Ascending aorta (tissue), 2 donors: ENCODE data around the gene THOC6. TPM values are rescaled to one million over a fixed set of nuclear protein-coding genes. Genes with fewer than 3 reads are reported as not detected.

Source experiments
- DNase-seq, 2 donors: peaks; one replicate each; pipeline ENCODE4 v3.0.0-alpha.2; 2019; ENCODE audit warnings: low spot score in 2 of 2
- H3K27ac ChIP-seq, 2 donors: fragments of 200-600 bp; sonication (generic); one replicate each; pipeline ENCODE4 v1.5.1; 2016 to 2017; ENCODE audit warnings: mild to moderate bottlenecking in 1 of 2
- H3K27me3 ChIP-seq: fragments of 200-600 bp; sonication (generic); one replicate; pipeline ENCODE4 v1.5.1; 2017
- H3K36me3 ChIP-seq, 2 donors: fragments of 200-600 bp; sonication (generic); one replicate each; pipeline ENCODE4 v1.5.1; 2016
- H3K4me1 ChIP-seq, 2 donors: fragments of 200-600 bp; sonication (generic); one replicate each; pipeline ENCODE4 v1.5.1; 2016 to 2017; ENCODE audit warnings: mild to moderate bottlenecking in 1 of 2
- H3K4me3 ChIP-seq, 2 donors: fragments of 200-600 bp; sonication (generic); one replicate each; pipeline ENCODE4 v1.5.1; 2016 to 2017; ENCODE audit warnings: mild to moderate bottlenecking in 1 of 2
- H3K9me3 ChIP-seq, 2 donors: fragments of 200-600 bp; sonication (generic); one replicate each; pipeline ENCODE4 v1.5.1; 2016
- intact Hi-C: fragments of 100-400 bp; cut with DNase I; formaldehyde crosslinking; loops from one replicate; pipeline ENCODE4 v1.15.1; 2023
- total RNA-seq: library from RNA; depleted of rRNA; stranded (reverse); fragments of >200 nt; gene quantifications from one replicate; pipeline ENCODE4 v1.1.0, GENCODE V29; 2016
- TF ChIP-seq, protein P1 (sequence below), 3 experiments: fragments of 200-600 bp in 2 of 3; fragments of 450-650 bp in 1 of 3; sonication (generic) in 2 of 3; IDR thresholded peaks; one replicate each; pipeline ENCODE4 v1.5.1; 2016 to 2019; ENCODE audit warnings: antibody characterized with exemption in 3 of 3, mild to moderate bottlenecking in 1 of 3, moderate library complexity in 1 of 3

The THOC6 gene
- total RNA-seq, 1 donor from 2014 or later, result 32.6 TPM

DNA sequence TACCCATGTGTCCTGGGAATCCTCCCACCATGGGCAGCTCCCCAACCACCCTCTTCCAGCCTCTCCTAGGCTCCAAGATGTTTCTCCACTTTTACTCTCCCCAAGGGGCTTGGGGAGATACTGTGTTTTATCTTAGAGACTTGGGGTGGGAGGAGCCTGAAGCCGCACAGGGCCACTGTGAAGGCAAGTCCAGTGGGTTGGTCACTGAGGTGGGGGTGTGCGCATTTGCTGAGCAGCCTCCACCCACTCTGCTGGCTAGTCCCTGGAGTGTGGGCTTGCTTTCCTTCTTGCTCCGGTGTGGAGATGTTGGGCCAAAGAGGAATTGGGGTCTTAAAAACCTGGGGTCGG is 15.2 kb upstream of the THOC6 start:
- intact Hi-C loops, result no loop called here
- DNase-seq, result no peak
- H3K27ac ChIP-seq, result no peak overlapping the region
- H3K4me1 ChIP-seq, result peaks cover 0 to 4% of the 10 kb centered on the region in 2 donors
- peaks cover 20% of the 10 kb centered on the region for H3K27me3 ChIP-seq
- TF ChIP-seq, protein P1, sequence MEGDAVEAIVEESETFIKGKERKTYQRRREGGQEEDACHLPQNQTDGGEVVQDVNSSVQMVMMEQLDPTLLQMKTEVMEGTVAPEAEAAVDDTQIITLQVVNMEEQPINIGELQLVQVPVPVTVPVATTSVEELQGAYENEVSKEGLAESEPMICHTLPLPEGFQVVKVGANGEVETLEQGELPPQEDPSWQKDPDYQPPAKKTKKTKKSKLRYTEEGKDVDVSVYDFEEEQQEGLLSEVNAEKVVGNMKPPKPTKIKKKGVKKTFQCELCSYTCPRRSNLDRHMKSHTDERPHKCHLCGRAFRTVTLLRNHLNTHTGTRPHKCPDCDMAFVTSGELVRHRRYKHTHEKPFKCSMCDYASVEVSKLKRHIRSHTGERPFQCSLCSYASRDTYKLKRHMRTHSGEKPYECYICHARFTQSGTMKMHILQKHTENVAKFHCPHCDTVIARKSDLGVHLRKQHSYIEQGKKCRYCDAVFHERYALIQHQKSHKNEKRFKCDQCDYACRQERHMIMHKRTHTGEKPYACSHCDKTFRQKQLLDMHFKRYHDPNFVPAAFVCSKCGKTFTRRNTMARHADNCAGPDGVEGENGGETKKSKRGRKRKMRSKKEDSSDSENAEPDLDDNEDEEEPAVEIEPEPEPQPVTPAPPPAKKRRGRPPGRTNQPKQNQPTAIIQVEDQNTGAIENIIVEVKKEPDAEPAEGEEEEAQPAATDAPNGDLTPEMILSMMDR (IDR thresholded peaks at IDR 0.05), result no peak
- H3K9me3 ChIP-seq, result no peaks in the 10 kb centered on the region
- H3K4me3 ChIP-seq, result no peak overlapping the region
- no peaks in the 10 kb centered on the region for H3K36me3 ChIP-seq

DNA sequence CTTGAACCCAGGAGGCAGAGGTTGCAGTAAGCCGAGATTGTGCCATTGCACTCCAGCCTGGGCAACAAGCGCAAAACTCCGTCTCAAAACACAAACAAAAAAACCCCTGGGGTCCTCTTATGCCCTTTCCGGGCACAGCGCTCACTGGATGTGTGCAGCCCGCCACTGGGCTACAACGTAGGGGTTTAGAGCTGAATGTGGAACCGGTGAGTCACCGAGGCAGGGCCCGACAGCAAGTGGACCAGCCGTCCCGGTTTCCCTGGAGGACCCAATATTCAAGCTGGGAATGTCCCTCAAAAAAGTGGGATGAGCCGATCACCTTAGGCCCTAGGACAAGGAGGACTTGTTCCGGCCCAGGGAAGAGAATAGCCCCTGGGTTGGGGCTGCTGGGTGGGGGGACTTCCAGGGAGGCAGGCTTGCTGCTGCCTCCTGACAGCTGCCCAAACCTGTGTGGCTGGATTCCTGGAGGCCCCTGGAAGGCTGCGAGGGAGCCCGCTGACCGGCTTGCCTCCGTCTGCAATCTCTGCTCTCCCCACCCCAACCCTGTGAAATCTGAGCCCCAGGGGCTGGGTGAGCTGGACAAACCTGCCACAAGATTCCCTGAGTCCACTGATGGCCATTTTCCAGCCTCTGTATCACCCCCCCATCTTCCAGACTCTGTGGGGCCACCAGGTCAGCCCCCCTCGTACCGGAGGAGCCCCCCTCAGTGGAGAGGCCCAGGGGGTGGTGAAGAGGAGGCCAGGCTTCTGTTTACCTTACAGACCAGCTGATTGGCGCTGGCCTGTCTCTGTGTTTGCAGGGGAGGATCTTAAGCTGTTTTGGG is 14.1 kb upstream of the THOC6 start:
- peaks cover 27% of the 10 kb centered on the region for H3K27me3 ChIP-seq

DNA sequence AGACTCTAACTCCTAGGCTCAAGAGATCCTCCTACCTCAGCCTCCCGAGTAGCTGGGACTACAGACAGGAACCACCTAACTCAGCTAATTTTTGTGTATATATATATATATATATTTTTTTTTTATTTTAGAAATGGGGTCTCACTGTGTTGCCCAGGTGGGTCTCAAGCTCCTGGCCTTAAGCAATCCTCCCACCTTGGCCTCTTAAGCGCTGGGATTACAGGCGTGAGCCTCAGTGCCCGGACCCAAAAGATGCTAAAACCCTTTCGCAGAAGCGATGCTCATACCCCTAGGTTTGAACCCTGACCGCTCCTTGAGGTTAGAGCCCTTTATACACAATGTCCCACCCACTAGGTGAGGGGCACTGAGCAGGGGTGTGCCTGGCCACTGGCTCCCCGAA is 13.3 kb upstream of the THOC6 start:
- TF ChIP-seq, protein P1 (IDR thresholded peaks at IDR 0.05), result no peak
- intact Hi-C loops, result no loop called here
- Histone ChIP-seq H3K27me3 (peaks cover 22% of the 10 kb centered on the region), H3K4me3 (no peak overlapping the region), H3K27ac (no peak overlapping the region), H3K36me3 (no peaks in the 10 kb centered on the region), H3K9me3 (no peaks in the 10 kb centered on the region), H3K4me1 (no peaks in the 10 kb centered on the region)
- no peak for DNase-seq

More for the DNA sequence above, 14.1 kb upstream of the THOC6 start:
- intact Hi-C loops, result no loop called here
- DNase-seq, result no peak
- Histone ChIP-seq H3K36me3 (no peaks in the 10 kb centered on the region), H3K4me1 (peaks cover 0 to 3% of the 10 kb centered on the region in 2 donors), H3K9me3 (no peaks in the 10 kb centered on the region), H3K27ac (no peak overlapping the region), H3K4me3 (no peak overlapping the region)
- TF ChIP-seq, protein P1 (IDR thresholded peaks at IDR 0.05), result no peak

DNA sequence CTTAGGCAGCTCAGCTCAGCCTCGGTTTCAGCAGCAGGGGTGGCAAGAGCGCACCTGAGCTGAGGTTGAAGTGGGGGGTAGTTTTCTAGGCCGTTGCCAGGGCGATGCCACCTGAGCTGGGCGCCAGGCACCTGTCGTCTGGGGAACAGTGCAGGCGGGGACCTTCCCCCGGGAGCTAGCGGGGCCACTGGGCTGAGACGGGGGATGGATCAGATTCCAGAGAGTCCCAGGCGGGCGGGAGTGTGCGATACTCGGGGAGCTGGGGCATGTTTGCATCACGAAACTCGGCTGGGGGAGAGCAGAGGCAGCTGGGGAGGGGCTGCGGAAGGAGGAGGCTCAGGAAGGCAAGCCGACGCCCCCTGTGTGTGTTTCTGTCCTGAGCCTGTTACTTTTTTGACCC is 11.6 kb upstream of the THOC6 start:
- Histone ChIP-seq H3K27ac (no peak overlapping the region), H3K4me3 (no peak overlapping the region), H3K4me1 (no peaks in the 10 kb centered on the region), H3K36me3 (no peaks in the 10 kb centered on the region), H3K9me3 (no peaks in the 10 kb centered on the region), H3K27me3 (peaks cover 19% of the 10 kb centered on the region)
- no peak for DNase-seq
- intact Hi-C loops, result no loop called here
- TF ChIP-seq, protein P1 (IDR thresholded peaks at IDR 0.05), result no peak

DNA sequence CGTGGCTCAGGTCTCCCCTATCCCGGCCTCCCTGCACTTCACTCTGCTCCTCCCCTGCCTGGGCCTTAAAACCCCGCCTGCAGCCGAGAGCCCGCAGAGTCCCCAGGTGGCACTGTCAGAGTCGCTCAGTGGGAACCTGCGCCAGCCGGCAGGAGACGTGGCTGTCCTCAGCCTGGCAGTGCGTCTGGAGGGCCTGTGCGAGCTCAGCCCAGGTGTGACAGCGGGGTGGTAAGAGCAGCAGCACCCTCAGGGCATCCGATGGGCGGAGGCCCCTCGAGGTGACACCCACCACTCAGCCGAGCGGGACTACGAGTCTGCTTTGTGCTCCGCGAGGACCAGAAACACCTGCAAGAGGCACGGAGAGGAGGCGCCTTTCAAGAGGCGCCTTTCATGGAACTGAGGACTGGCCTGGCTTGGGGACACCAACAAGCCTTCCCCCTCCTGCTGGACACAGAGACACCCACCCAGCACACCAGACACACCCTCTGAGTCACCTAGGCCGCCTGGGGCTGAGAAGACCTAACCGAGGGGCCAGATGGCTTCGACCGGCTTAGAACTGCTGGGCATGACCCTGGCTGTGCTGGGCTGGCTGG is 10.9 kb upstream of the THOC6 start, which contains the start of gene CLDN9:
CLDN9 (plus strand) TSS at position 96 of the 593 bp plus-strand sequence; CDS start at position 536, 440 bp downstream.
- H3K9me3 ChIP-seq, result no peaks in the 10 kb centered on the region
- TF ChIP-seq, protein P1 (IDR thresholded peaks at IDR 0.05), result no peak
- H3K4me3 ChIP-seq, result no peak within 1 kb of the TSS
- H3K36me3 ChIP-seq, result no peaks in the 10 kb centered on the region
- intact Hi-C loops, result no loop called here
- no peak for DNase-seq
- peaks cover 23% of the 10 kb centered on the region for H3K27me3 ChIP-seq
- H3K27ac ChIP-seq, result no peak within 1 kb of the TSS
- H3K4me1 ChIP-seq, result peaks cover 0 to under 1% of the 10 kb centered on the region in 2 donors
